ENCODE data around the gene STOX2. TPM values are rescaled to one million over a fixed set of nuclear protein-coding genes. Genes with fewer than 3 reads are reported as not detected.

STOX2 gene
- total RNA-seq, 4 donors from 2014 or later = 8.6 to 19.6 (median 12.7) TPM

- no peak overlapping the region for H3K4me3 ChIP-seq
- H3K9me3 ChIP-seq = no peaks in the 10 kb centered on the region
- H3K27me3 ChIP-seq = no peaks in the 10 kb centered on the region
- no peak overlapping the region for H3K27ac ChIP-seq
- TF ChIP-seq POLR2A (IDR thresholded peaks at IDR 0.05) (no peak), EP300 (IDR thresholded peaks at IDR 0.05) (no peak), POLR2AphosphoS5 (IDR thresholded peaks at IDR 0.05) (no peak)
- TF ChIP-seq, protein P1, sequence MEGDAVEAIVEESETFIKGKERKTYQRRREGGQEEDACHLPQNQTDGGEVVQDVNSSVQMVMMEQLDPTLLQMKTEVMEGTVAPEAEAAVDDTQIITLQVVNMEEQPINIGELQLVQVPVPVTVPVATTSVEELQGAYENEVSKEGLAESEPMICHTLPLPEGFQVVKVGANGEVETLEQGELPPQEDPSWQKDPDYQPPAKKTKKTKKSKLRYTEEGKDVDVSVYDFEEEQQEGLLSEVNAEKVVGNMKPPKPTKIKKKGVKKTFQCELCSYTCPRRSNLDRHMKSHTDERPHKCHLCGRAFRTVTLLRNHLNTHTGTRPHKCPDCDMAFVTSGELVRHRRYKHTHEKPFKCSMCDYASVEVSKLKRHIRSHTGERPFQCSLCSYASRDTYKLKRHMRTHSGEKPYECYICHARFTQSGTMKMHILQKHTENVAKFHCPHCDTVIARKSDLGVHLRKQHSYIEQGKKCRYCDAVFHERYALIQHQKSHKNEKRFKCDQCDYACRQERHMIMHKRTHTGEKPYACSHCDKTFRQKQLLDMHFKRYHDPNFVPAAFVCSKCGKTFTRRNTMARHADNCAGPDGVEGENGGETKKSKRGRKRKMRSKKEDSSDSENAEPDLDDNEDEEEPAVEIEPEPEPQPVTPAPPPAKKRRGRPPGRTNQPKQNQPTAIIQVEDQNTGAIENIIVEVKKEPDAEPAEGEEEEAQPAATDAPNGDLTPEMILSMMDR (IDR thresholded peaks at IDR 0.05) = no peak
- H3K4me1 ChIP-seq = no peaks in the 10 kb centered on the region
- no peak for DNase-seq (ENCODE audit: low spot score in 2 of 2)
- H3K36me3 ChIP-seq = no peaks in the 10 kb centered on the region
- 81% methylated on average over 26 of the region's 26 CpGs for WGBS
Measured at GRCh38 chr4:184000457-184001396, 95.6 kb downstream of the STOX2 start.

GRCh38 chr4:184003433-184003832 is 98.3 kb downstream of the STOX2 start:
- H3K4me1 ChIP-seq = no peaks in the 10 kb centered on the region
- no peak for DNase-seq (ENCODE audit: low spot score in 2 of 2)
- whole genome bisulfite sequencing = 95% methylated on average over 4 of the region's 4 CpGs
- no peak overlapping the region for H3K4me3 ChIP-seq
- H3K27me3 ChIP-seq = no peaks in the 10 kb centered on the region
- no peaks in the 10 kb centered on the region for H3K36me3 ChIP-seq
- no peaks in the 10 kb centered on the region for H3K9me3 ChIP-seq
- no peak overlapping the region for H3K27ac ChIP-seq
- TF ChIP-seq EP300 (IDR thresholded peaks at IDR 0.05) (no peak), POLR2AphosphoS5 (IDR thresholded peaks at IDR 0.05) (no peak), POLR2A (IDR thresholded peaks at IDR 0.05) (no peak)
- TF ChIP-seq, protein P1 (IDR thresholded peaks at IDR 0.05) = no peak

GRCh38 chr4:184007891-184008290 is 102.8 kb downstream of the STOX2 start:
- 83% methylated on average over 3 of the region's 3 CpGs for WGBS
- Histone ChIP-seq H3K9me3 (no peaks in the 10 kb centered on the region), H3K27ac (no peak overlapping the region), H3K4me1 (no peaks in the 10 kb centered on the region), H3K4me3 (no peak overlapping the region), H3K36me3 (peaks cover 18% of the 10 kb centered on the region), H3K27me3 (no peaks in the 10 kb centered on the region)
- TF ChIP-seq EP300 (IDR thresholded peaks at IDR 0.05) (no peak), POLR2A (IDR thresholded peaks at IDR 0.05) (no peak), POLR2AphosphoS5 (IDR thresholded peaks at IDR 0.05) (no peak)
- TF ChIP-seq, protein P1 (IDR thresholded peaks at IDR 0.05) = no peak
- DNase-seq (ENCODE audit: low spot score in 2 of 2) = no peak

- Histone ChIP-seq H3K36me3 (peaks cover 18% of the 10 kb centered on the region), H3K4me1 (no peaks in the 10 kb centered on the region), H3K27me3 (no peaks in the 10 kb centered on the region), H3K9me3 (no peaks in the 10 kb centered on the region), H3K27ac (no peak overlapping the region), H3K4me3 (no peak overlapping the region)
- WGBS = 96% methylated on average over 14 of the region's 14 CpGs
- TF ChIP-seq POLR2A (IDR thresholded peaks at IDR 0.05) = no peak
- DNase-seq (ENCODE audit: low spot score in 2 of 2) = no peak
Measured at GRCh38 chr4:184010696-184011095, 105.6 kb downstream of the STOX2 start.

DNA sequence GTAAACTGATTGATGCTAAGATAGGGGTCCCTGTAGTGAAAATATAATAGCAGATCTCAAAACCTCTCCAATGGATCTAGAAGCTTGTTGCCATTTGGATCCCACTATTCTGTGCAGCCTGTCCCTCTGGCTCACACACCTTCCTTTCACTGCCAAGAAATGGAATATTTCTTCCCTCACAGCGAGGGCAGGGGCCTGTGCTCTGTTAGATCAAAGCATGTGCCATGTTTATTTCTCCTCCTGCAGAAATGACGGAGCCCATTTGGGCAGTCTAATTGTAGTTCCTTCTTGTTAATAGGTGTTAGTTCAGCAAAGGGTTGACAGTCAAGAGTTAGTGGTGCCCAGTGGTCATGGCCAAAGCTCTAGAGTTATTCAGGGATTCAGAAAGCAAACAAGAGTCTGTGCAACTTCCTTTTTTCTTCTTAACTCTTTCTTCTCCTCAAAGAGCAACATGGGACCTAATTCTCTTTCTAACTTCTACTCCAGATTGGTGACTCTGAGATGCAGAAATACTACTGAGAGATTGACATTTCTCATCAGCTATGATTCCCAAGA is 106.8 kb downstream of the STOX2 start:
- no peaks in the 10 kb centered on the region for H3K4me1 ChIP-seq
- H3K27ac ChIP-seq = no peak overlapping the region
- H3K36me3 ChIP-seq = peaks cover 18% of the 10 kb centered on the region
- H3K9me3 ChIP-seq = no peaks in the 10 kb centered on the region
- H3K4me3 ChIP-seq = no peak overlapping the region
- DNase-seq (ENCODE audit: low spot score in 2 of 2) = no peak
- no peaks in the 10 kb centered on the region for H3K27me3 ChIP-seq
- WGBS = 56% methylated on average over 2 of the region's 2 CpGs
- TF ChIP-seq EP300 (IDR thresholded peaks at IDR 0.05) (no peak), POLR2AphosphoS5 (IDR thresholded peaks at IDR 0.05) (no peak), POLR2A (IDR thresholded peaks at IDR 0.05) (no peak)
- TF ChIP-seq, protein P1 (IDR thresholded peaks at IDR 0.05) = no peak
